GM21360 (cell line): Measurements from ENCODE around the gene HARS2.
"Not testable (repeated sequence)": the region's sequence is repeated elsewhere in the genome, so short reads cannot be mapped to it uniquely, and the experiment has no call there.

Experiments used
- ATAC-seq: cut with Tn5 transposase; IDR thresholded peaks from one replicate; pipeline ENCODE4 v1.9.1; 2021; ENCODE audit warnings: mild to moderate bottlenecking, moderate library complexity; ENCODE audit not compliant: unreplicated experiment

Gene HARS2

GRCh38 chr5:140690941-140691924 is at the start of gene HARS2, which contains the start of gene HARS1:
HARS2 (plus strand) TSS chr5:140691455; CDS start chr5:140691649, 194 bp downstream.
HARS1 (minus strand) TSS chr5:140691370; CDS start chr5:140691304, 66 bp downstream.
- ATAC-seq, result peak; percentile 96

GRCh38 chr5:140641716-140642115 is 49.5 kb upstream of the HARS2 start:
- no peak for ATAC-seq

- ATAC-seq, result no peak
These were observed 48.5 kb upstream of the HARS2 start for GRCh38 chr5:140642718-140643117.

GRCh38 chr5:140647042-140647419 is 44.2 kb upstream of the HARS2 start:
- no peak for ATAC-seq

GRCh38 chr5:140658870-140659269 is 32.4 kb upstream of the HARS2 start:
- ATAC-seq, result no peak

GRCh38 chr5:140660371-140660770 is 30.9 kb upstream of the HARS2 start:
- not testable (repeated sequence) for ATAC-seq

GRCh38 chr5:140664030-140664358 is 27.3 kb upstream of the HARS2 start:
- ATAC-seq, result no peak

GRCh38 chr5:140664359-140665119 is 26.7 kb upstream of the HARS2 start, which contains the start of gene WDR55:
WDR55 (plus strand) TSS chr5:140664904; CDS start chr5:140664913, 9 bp downstream.
- peak; percentile 98 for ATAC-seq

GRCh38 chr5:140671035-140671434 is 20.2 kb upstream of the HARS2 start:
- ATAC-seq, result not testable (repeated sequence)

GRCh38 chr5:140671472-140672125 is 19.7 kb upstream of the HARS2 start:
- ATAC-seq, result no peak

- no peak for ATAC-seq
These were observed 18.6 kb upstream of the HARS2 start for GRCh38 chr5:140672455-140673186.

- no peak for ATAC-seq
These were observed 17.9 kb upstream of the HARS2 start, which contains the start of gene DND1 for GRCh38 chr5:140673187-140673976. DND1 (minus strand) TSS chr5:140673576; CDS start chr5:140673542, 34 bp downstream.

GRCh38 chr5:140674211-140674610 is 17.0 kb upstream of the HARS2 start:
- no peak for ATAC-seq

GRCh38 chr5:140674629-140675028 is 16.6 kb upstream of the HARS2 start:
- no peak for ATAC-seq

GRCh38 chr5:140677947-140678346 is 13.3 kb upstream of the HARS2 start:
- peak; percentile 43 for ATAC-seq

- ATAC-seq, result no peak
These were observed 12.3 kb upstream of the HARS2 start for GRCh38 chr5:140678993-140679392.

GRCh38 chr5:140690376-140690932 is 801 bp upstream of the HARS2 start:
- no peak for ATAC-seq

GRCh38 chr5:140694276-140694675 is 3.0 kb downstream of the HARS2 start:
- no peak for ATAC-seq

- no peak for ATAC-seq
These were observed 5.7 kb downstream of the HARS2 start for GRCh38 chr5:140696891-140697492.
